A549 treated with Mapracorat at 1 μM for 4 hours (cell line): Measurements from ENCODE around the gene TMEM41A. TPM values are rescaled to one million over a fixed set of nuclear protein-coding genes. Genes with fewer than 3 reads are reported as not detected.

Experiments used
- total RNA-seq: library from RNA; stranded (reverse); fragments of 200-300 nt; extraction: Qiagen RNA extraction; gene quantifications from 5 replicates; pipeline ENCODE4 v1.2.3, GENCODE V29; 2022

Gene TMEM41A
- total RNA-seq, result 19.9 to 23.1 TPM (median 21.1 TPM) in 5 replicates

GRCh38 chr3:185498503-185499396 lies at the start of gene TMEM41A:
TSS of gene TMEM41A (minus strand) at chr3:185499035. CDS start at chr3:185498961, 74 bp downstream.

Other genes starting within 250 kb of the TMEM41A start
- gene EHHADH, start 245.0 kb downstream of the TMEM41A start, total RNA-seq, result 2.2 to 4.2 TPM (median 3.4 TPM) in 5 replicates
- gene MAP3K13, start 135.9 kb downstream of the TMEM41A start, total RNA-seq, result 12.4 to 15.2 TPM (median 13.0 TPM) in 5 replicates
- gene LIPH, start 53.6 kb upstream of the TMEM41A start, total RNA-seq, result 4.9 to 5.9 TPM (median 5.5 TPM) in 5 replicates
- 18.1 to 22.8 TPM (median 20.9 TPM) in 5 replicates for gene SENP2, start 87.3 kb upstream of the TMEM41A start, total RNA-seq